SK-N-SH (cell line): ENCODE results near the gene RWDD4. TPM values are rescaled to one million over a fixed set of nuclear protein-coding genes. Genes with fewer than 3 reads are reported as not detected.

Experiments used
- CTCF ChIA-PET: fragments of 300-600, 350-600 bp; formaldehyde crosslinking; extraction: SDS; loops from one replicate; lab custom pipeline; 2021; lab: Yijun Ruan, JAX
- POLR2A ChIA-PET: fragments of 350-600 bp; sonication (Branson Sonifier 250); formaldehyde crosslinking; extraction: SDS; loops from one replicate; lab custom pipeline; 2020; ENCODE audit warnings: antibody characterized with exemption, inconsistent platforms; lab: Yijun Ruan, JAX
- DNase-seq: peaks from one replicate; pipeline ENCODE4 v3.0.0; 2012
- H2AFZ ChIP-seq: fragments of 200-600 bp; sonication (generic); 2 replicates; pipeline ENCODE4 v1.8.1; 2016; ENCODE audit warnings: antibody characterized with exemption, mild to moderate bottlenecking, low read depth
- H3F3A ChIP-seq: fragments of 200-600 bp; sonication (generic); replicated peaks from 2 replicates; pipeline ENCODE3; 2016; ENCODE audit warnings: antibody characterized with exemption, mild to moderate bottlenecking; ENCODE audit not compliant: insufficient read depth
- H3K27ac ChIP-seq, 2 experiments: fragments of 200-500 bp in 1 of 2; fragments of 200-600 bp in 1 of 2; sonication (Bioruptor generic) in 1 of 2; sonication (generic), shearing (Covaris generic) in 1 of 2; 2 replicates each; pipeline versions ENCODE4 v1.5.1 to v1.6.1; 2014 to 2016; ENCODE audit warnings: low read depth in 2 of 2, inconsistent platforms in 1 of 2, low read length in 1 of 2, mild to moderate bottlenecking in 1 of 2, mixed read lengths in 1 of 2
- H3K27me3 ChIP-seq: fragments of 200-600 bp; sonication (generic), shearing (Covaris generic); 2 replicates; pipeline ENCODE4 v1.6.1; 2016; ENCODE audit warnings: mixed run types; ENCODE audit not compliant: insufficient read depth
- H3K36me3 ChIP-seq, 2 experiments: fragments of 200-500 bp in 1 of 2; fragments of 200-600 bp in 1 of 2; sonication (Bioruptor generic) in 1 of 2; sonication (generic) in 1 of 2; replicated peaks in 1 of 2; 2 replicates each; pipeline versions ENCODE3 to v1.5.1; 2014 to 2016; ENCODE audit warnings: low read length in 1 of 2, mild to moderate bottlenecking in 1 of 2; ENCODE audit not compliant: insufficient read depth in 2 of 2, control insufficient read depth in 1 of 2
- H3K4me1 ChIP-seq, 2 experiments: fragments of 200-500 bp in 1 of 2; fragments of 200-600 bp in 1 of 2; sonication (Bioruptor generic) in 1 of 2; sonication (generic), shearing (Covaris generic) in 1 of 2; 2 replicates each; pipeline versions ENCODE4 v1.5.1 to v1.6.1; 2014 to 2016; ENCODE audit warnings: low read depth in 1 of 2, low read length in 1 of 2, mixed run types in 1 of 2; ENCODE audit not compliant: insufficient read depth in 2 of 2, control insufficient read depth in 1 of 2
- H3K4me2 ChIP-seq: fragments of 200-600 bp; sonication (generic), shearing (Covaris generic); 2 replicates; pipeline ENCODE4 v1.6.1; 2017; ENCODE audit warnings: mixed run types
- H3K4me3 ChIP-seq, 2 experiments: fragments of 200-500 bp in 1 of 2; fragments of 200-600 bp in 1 of 2; sonication (Bioruptor generic) in 1 of 2; sonication (generic), shearing (Covaris generic) in 1 of 2; 2 replicates each; pipeline versions ENCODE4 v1.5.1 to v1.8.1; 2014 to 2016; ENCODE audit warnings: low read depth in 2 of 2, inconsistent platforms in 1 of 2, low read length in 1 of 2, mild to moderate bottlenecking in 1 of 2, mixed read lengths in 1 of 2, moderate library complexity in 1 of 2
- H3K79me2 ChIP-seq: fragments of 200-600 bp; sonication (generic); 2 replicates; pipeline ENCODE4 v1.8.1; 2017; ENCODE audit warnings: mild to moderate bottlenecking; ENCODE audit not compliant: insufficient read depth
- H3K9ac ChIP-seq: fragments of 200-600 bp; sonication (generic); 2 replicates; pipeline ENCODE4 v1.6.1; 2017; ENCODE audit warnings: mixed run types
- H3K9me2 ChIP-seq: fragments of 200-600 bp; sonication (generic); 2 replicates; pipeline ENCODE4 v1.6.1; 2017; ENCODE audit warnings: mixed run types
- H3K9me3 ChIP-seq: fragments of 200-600 bp; sonication (generic); 2 replicates; pipeline ENCODE4 v1.6.1; 2017; ENCODE audit warnings: mixed run types, mild to moderate bottlenecking, moderate library complexity
- H4K20me1 ChIP-seq: fragments of 200-600 bp; sonication (generic); 2 replicates; pipeline ENCODE4 v1.6.1; 2017; ENCODE audit warnings: mild to moderate bottlenecking, mixed run types; ENCODE audit not compliant: insufficient read depth
- EP300 ChIP-seq, 2 experiments: IDR thresholded peaks; 2 replicates each; pipeline versions ENCODE4 v1.4.0 to v1.6.1; 2012; ENCODE audit warnings: borderline replicate concordance in 1 of 2, low read depth in 1 of 2, low read length in 1 of 2
- EZH2phosphoT487 ChIP-seq: fragments of 200-600 bp; sonication (generic); IDR thresholded peaks from 2 replicates; pipeline ENCODE4 v1.6.1; 2017; ENCODE audit warnings: low read depth, mixed run types, mild to moderate bottlenecking, antibody characterized with exemption, moderate library complexity, borderline replicate concordance
- FOSL2 ChIP-seq: IDR thresholded peaks from 2 replicates; pipeline ENCODE4 v1.4.0; 2012; ENCODE audit warnings: low read depth, mild to moderate bottlenecking, moderate library complexity, borderline replicate concordance
- FOXJ3 ChIP-seq: sonication (generic); formaldehyde crosslinking; IDR thresholded peaks from 2 replicates; pipeline ENCODE4 v1.5.1; 2020; ENCODE audit warnings: mild to moderate bottlenecking, missing genetic modification reagents
- GABPA ChIP-seq: IDR thresholded peaks from 2 replicates; pipeline ENCODE4 v1.4.0; 2012; ENCODE audit warnings: low read depth, mild to moderate bottlenecking
- JUND ChIP-seq: IDR thresholded peaks from 2 replicates; pipeline ENCODE4 v1.4.0; 2012
- MEF2A ChIP-seq: IDR thresholded peaks from 2 replicates; pipeline ENCODE4 v1.4.0; 2012; ENCODE audit warnings: low read depth, borderline replicate concordance
- NFIC ChIP-seq: IDR thresholded peaks from 2 replicates; pipeline ENCODE4 v1.4.0; 2012; ENCODE audit warnings: borderline replicate concordance
- NRF1 ChIP-seq: IDR thresholded peaks from 2 replicates; pipeline ENCODE4 v1.6.1; 2012; ENCODE audit warnings: low read depth, mild to moderate bottlenecking, low read length
- PBX3 ChIP-seq: IDR thresholded peaks from 2 replicates; pipeline ENCODE4; 2012
- RCOR1 ChIP-seq: fragments of 150-350 bp; IDR thresholded peaks from 2 replicates; pipeline ENCODE4 v1.6.1; 2017; ENCODE audit warnings: antibody characterized with exemption, low read length
- RXRA ChIP-seq: IDR thresholded peaks from 2 replicates; pipeline ENCODE4 v1.4.0; 2012; ENCODE audit warnings: low read depth, mild to moderate bottlenecking, borderline replicate concordance
- SMC3 ChIP-seq: IDR thresholded peaks from 2 replicates; pipeline ENCODE4 v1.6.1; 2012; ENCODE audit warnings: low read depth, low read length, improper control_type of control experiment
- TAF1 ChIP-seq: IDR thresholded peaks from 2 replicates; pipeline ENCODE4 v1.6.1; 2012; ENCODE audit warnings: low read depth, mild to moderate bottlenecking, low read length, moderate library complexity, borderline replicate concordance
- TCF12 ChIP-seq: IDR thresholded peaks from 2 replicates; pipeline ENCODE4 v1.4.0; 2012
- TEAD4 ChIP-seq: IDR thresholded peaks from 2 replicates; pipeline ENCODE4 v1.4.0; 2012; ENCODE audit warnings: mild to moderate bottlenecking, borderline replicate concordance; ENCODE audit not compliant: insufficient read depth
- USF1 ChIP-seq: IDR thresholded peaks from 2 replicates; pipeline ENCODE4 v1.4.0; 2012; ENCODE audit warnings: low read depth, borderline replicate concordance
- YY1 ChIP-seq: IDR thresholded peaks from 2 replicates; pipeline ENCODE4 v1.4.0; 2012; ENCODE audit warnings: low read depth, mild to moderate bottlenecking
- WGBS: methylation state at CpG from one replicate; pipeline ENCODE4 v1.1.6; 2017; ENCODE audit warnings: low lambda C conversion rate; 5-methylcytosine and 5-hydroxymethylcytosine counted together
- polyA plus RNA-seq, 3 experiments: library from polyadenylated mRNA; depleted of rRNA; stranded (reverse); fragments of >200 nt; gene quantifications; 2 replicates each; pipeline ENCODE4 v1.2.3, GENCODE V29; 2012

The RWDD4 gene
- polyA plus RNA-seq, 1 of the 3 experiments (the other 2 are of a cell fraction), result 7.7 TPM

- Histone ChIP-seq H3K4me1 (peaks cover 0 to 7% of the 10 kb centered on the region in 2 experiments; a peak in 2 of 4 replicates), H3K9me3 (no peaks in the 10 kb centered on the region), H3F3A (no peaks in the 10 kb centered on the region), H2AFZ (0 out of 2 replicates have a peak overlapping the region, but pooled peaks have one; percentile 91), H3K9me2 (no peaks in the 10 kb centered on the region), H3K9ac (peak overlapping the region; percentile 95; the same call in 1 of the 2 replicates), H3K4me3 (peak overlapping the region; percentile 75 to 88), H3K79me2 (peaks cover 51% of the 10 kb centered on the region), H3K27ac (no peak overlapping the region), H3K27me3 (no peaks in the 10 kb centered on the region), H3K36me3 (peaks cover 17 to 21% of the 10 kb centered on the region in 2 experiments), H3K4me2 (peak overlapping the region; percentile 96), H4K20me1 (peaks cover 4% of the 10 kb centered on the region; the same call in 1 of the 2 replicates)
- no peak for DNase-seq
- WGBS, result 91% methylated on average over 3 of the region's 3 CpGs
- CTCF ChIA-PET, result no interaction called here
- TF ChIP-seq RXRA (no peak), JUND (no peak), EP300 (IDR thresholded peaks at IDR 0.05; ENCODE audit: borderline replicate concordance in 1 of 2, low read depth in 1 of 2, low read length in 1 of 2) (no peak), TAF1 (no peak), EZH2phosphoT487 (no peak), SMC3 (no peak), YY1 (no peak), NRF1 (no peak)
- POLR2A ChIA-PET, result no interaction called here
Observed at GRCh38 chr4:183657564-183657963, 1.4 kb downstream of the RWDD4 start.

GRCh38 chr4:183645326-183645725 lies 13.7 kb downstream of the RWDD4 start:
- TF ChIP-seq EZH2phosphoT487, result no peak
- no peak for TF ChIP-seq NFIC
- TF ChIP-seq FOXJ3 (CRISPR knock-in tag), result no peak
- TF ChIP-seq SMC3, result no peak
- TF ChIP-seq, all 33 proteins: peak for 0
- H3K4me2 ChIP-seq, result no peak overlapping the region
- DNase-seq, result no peak
- no peak overlapping the region for H3K27ac ChIP-seq
- H3K4me3 ChIP-seq, result no peak overlapping the region
- H3K9me3 ChIP-seq, result no peaks in the 10 kb centered on the region
- no peaks in the 10 kb centered on the region for H3K27me3 ChIP-seq
- no peaks in the 10 kb centered on the region for H3F3A ChIP-seq
- no peaks in the 10 kb centered on the region for H3K79me2 ChIP-seq
- H4K20me1 ChIP-seq, result no peaks in the 10 kb centered on the region
- no peaks in the 10 kb centered on the region for H3K9me2 ChIP-seq
- peaks cover 45 to 53% of the 10 kb centered on the region in 2 experiments for H3K36me3 ChIP-seq
- 88% methylated on average over 7 of the region's 7 CpGs for WGBS
- no peak overlapping the region for H3K9ac ChIP-seq
- H2AFZ ChIP-seq, result no peak overlapping the region
- ChIA-PET POLR2A (no interaction called here), CTCF (no interaction called here)
- H3K4me1 ChIP-seq, result no peaks in the 10 kb centered on the region

GRCh38 chr4:183639291-183639690 lies 19.7 kb downstream of the RWDD4 start:
- peaks cover 6 to 16% of the 10 kb centered on the region in 2 experiments for H3K36me3 ChIP-seq
- 90% methylated on average over 3 of the region's 3 CpGs for WGBS
- CTCF ChIA-PET, result no interaction called here
- no peak overlapping the region for H3K4me3 ChIP-seq
- no peaks in the 10 kb centered on the region; the same call in 1 of the 2 replicates for H3K79me2 ChIP-seq
- H3F3A ChIP-seq, result no peaks in the 10 kb centered on the region
- POLR2A ChIA-PET, result no interaction called here
- no peaks in the 10 kb centered on the region for H3K9me3 ChIP-seq
- TF ChIP-seq RCOR1 (no peak), PBX3 (no peak), USF1 (no peak), TCF12 (no peak), FOSL2 (no peak), EP300 (IDR thresholded peaks at IDR 0.05; ENCODE audit: borderline replicate concordance in 1 of 2, low read depth in 1 of 2, low read length in 1 of 2) (no peak), GABPA (no peak), TEAD4 (no peak), MEF2A (no peak)
- H3K4me1 ChIP-seq, result no peaks in the 10 kb centered on the region
- H3K27ac ChIP-seq, result no peak overlapping the region
- H3K9ac ChIP-seq, result no peak overlapping the region
- no peak for DNase-seq
- no peak overlapping the region for H3K4me2 ChIP-seq
- no peak overlapping the region for H2AFZ ChIP-seq
- H3K9me2 ChIP-seq, result no peaks in the 10 kb centered on the region
- H4K20me1 ChIP-seq, result no peaks in the 10 kb centered on the region
- no peaks in the 10 kb centered on the region for H3K27me3 ChIP-seq
